Neural cell (in vitro differentiated cells): ENCODE measurements around the gene BBS1. TPM values are rescaled to one million over a fixed set of nuclear protein-coding genes. Genes with fewer than 3 reads are reported as not detected.

ENCODE experiments used
- H2AFZ ChIP-seq: fragments of 200-600, 300-800 bp; sonication (generic), shearing (Covaris generic); 2 replicates; pipeline ENCODE4 v1.6.0; 2014; ENCODE audit warnings: low read depth, mild to moderate bottlenecking, antibody characterized with exemption, low read length, moderate library complexity
- H3F3A ChIP-seq: fragments of 200-600 bp; shearing (Covaris generic); 2 replicates; pipeline ENCODE4 v1.6.1; 2016; ENCODE audit warnings: mild to moderate bottlenecking, moderate library complexity, mixed read lengths, antibody characterized with exemption, low read length; ENCODE audit not compliant: insufficient read depth, poor library complexity, severe bottlenecking
- H3K27ac ChIP-seq: fragments of 200-600, 300-800 bp; sonication (generic), shearing (Covaris generic); 2 replicates; pipeline ENCODE4 v1.5.1; 2014; ENCODE audit warnings: mild to moderate bottlenecking, low read length, moderate library complexity
- H3K27me3 ChIP-seq: fragments of 300-800, 200-600 bp; sonication (generic), shearing (Covaris generic); 2 replicates; pipeline ENCODE4 v1.6.0; 2014; ENCODE audit warnings: mild to moderate bottlenecking, low read depth, low read length, moderate library complexity; ENCODE audit not compliant: insufficient read depth
- H3K36me3 ChIP-seq: fragments of 300-800, 200-600 bp; sonication (generic), shearing (Covaris generic); 2 replicates; pipeline ENCODE4 v1.5.1; 2014; ENCODE audit warnings: mild to moderate bottlenecking, antibody characterized with exemption, low read length, moderate library complexity; ENCODE audit not compliant: insufficient read depth
- H3K4me2 ChIP-seq: fragments of 300-800, 200-600 bp; sonication (generic), shearing (Covaris generic); 2 replicates; pipeline ENCODE4 v1.6.0; 2014; ENCODE audit warnings: mild to moderate bottlenecking, low read length
- H3K4me3 ChIP-seq: fragments of 300-800, 200-600 bp; sonication (generic), shearing (Covaris generic); 2 replicates; pipeline ENCODE4 v1.5.1; 2014; ENCODE audit warnings: mild to moderate bottlenecking, low read length, moderate library complexity
- H3K79me2 ChIP-seq: fragments of 200-600 bp; shearing (Covaris generic); replicated peaks from 2 replicates; pipeline ENCODE4 v1.6.0; 2014; ENCODE audit warnings: mild to moderate bottlenecking, low read length, moderate library complexity; ENCODE audit not compliant: insufficient read depth
- H3K9ac ChIP-seq: fragments of 300-800, 200-600 bp; sonication (generic), shearing (Covaris generic); 2 replicates; pipeline ENCODE4 v1.6.1; 2016; ENCODE audit warnings: mild to moderate bottlenecking, low read length, mixed read lengths
- H3K9me2 ChIP-seq: fragments of 200-600 bp; shearing (Covaris generic); 2 replicates; pipeline ENCODE4 v1.6.1; 2016; ENCODE audit warnings: mild to moderate bottlenecking, low read length, mixed read lengths; ENCODE audit not compliant: insufficient read depth
- H3K9me3 ChIP-seq: fragments of 200-600, 300-800 bp; sonication (generic), shearing (Covaris generic); 2 replicates; pipeline ENCODE4 v1.6.1; 2016; ENCODE audit warnings: mild to moderate bottlenecking, mixed run types, low read length, moderate library complexity, mixed read lengths
- H4K20me1 ChIP-seq: fragments of 200-600 bp; shearing (Covaris generic); 2 replicates; pipeline ENCODE4 v1.6.1; 2016; ENCODE audit warnings: mild to moderate bottlenecking, mixed run types; ENCODE audit not compliant: insufficient read depth
- EP300 ChIP-seq: fragments of 450-650 bp; conservative IDR thresholded peaks from 2 replicates; pipeline ENCODE4 v1.6.1; 2014; ENCODE audit warnings: antibody characterized with exemption, mild to moderate bottlenecking, moderate library complexity; ENCODE audit not compliant: poor library complexity, severe bottlenecking
- EZH2 ChIP-seq: fragments of 200-600, 300-800 bp; shearing (Covaris generic), sonication (generic); IDR thresholded peaks from 2 replicates; pipeline ENCODE4 v1.6.1; 2014; ENCODE audit warnings: antibody characterized with exemption, low read length, borderline replicate concordance, mild to moderate bottlenecking; ENCODE audit not compliant: insufficient read depth, poor library complexity, severe bottlenecking
- MXI1 ChIP-seq: fragments of 450-650 bp; conservative IDR thresholded peaks from 2 replicates; pipeline ENCODE4 v1.6.1; 2014; ENCODE audit warnings: antibody characterized with exemption, mild to moderate bottlenecking; ENCODE audit not compliant: poor library complexity, severe bottlenecking
- POLR2AphosphoS5 ChIP-seq: IDR thresholded peaks from 2 replicates; pipeline ENCODE4 v1.6.1; 2012
- RAD21 ChIP-seq: fragments of 450-650 bp; conservative IDR thresholded peaks from 2 replicates; pipeline ENCODE4 v1.6.1; 2014; ENCODE audit warnings: antibody characterized with exemption, mild to moderate bottlenecking, moderate library complexity
- SMC3 ChIP-seq: fragments of 450-650 bp; conservative IDR thresholded peaks from 2 replicates; pipeline ENCODE4 v1.6.1; 2014; ENCODE audit warnings: antibody characterized with exemption, mild to moderate bottlenecking, moderate library complexity; ENCODE audit not compliant: poor library complexity
- TAF1 ChIP-seq: IDR thresholded peaks from 2 replicates; pipeline ENCODE4 v1.6.1; 2012; ENCODE audit warnings: low read depth
- polyA plus RNA-seq: library from polyadenylated mRNA; depleted of rRNA; stranded (reverse); fragments of >200 nt; gene quantifications from 2 replicates; pipeline ENCODE4 v1.2.3, GENCODE V29; 2014
- TF ChIP-seq, protein P1 (sequence below): fragments of 450-650 bp; IDR thresholded peaks from 2 replicates; pipeline ENCODE4 v1.5.1; 2014; ENCODE audit warnings: antibody characterized with exemption, mild to moderate bottlenecking, moderate library complexity; ENCODE audit not compliant: poor library complexity, severe bottlenecking
- TF ChIP-seq, protein P2 (sequence below): IDR thresholded peaks from 2 replicates; pipeline ENCODE4 v1.6.1; 2012; ENCODE audit warnings: borderline replicate concordance

BBS1 gene
- polyA plus RNA-seq, 1 donor from 2014 or later: 69.5 TPM

DNA sequence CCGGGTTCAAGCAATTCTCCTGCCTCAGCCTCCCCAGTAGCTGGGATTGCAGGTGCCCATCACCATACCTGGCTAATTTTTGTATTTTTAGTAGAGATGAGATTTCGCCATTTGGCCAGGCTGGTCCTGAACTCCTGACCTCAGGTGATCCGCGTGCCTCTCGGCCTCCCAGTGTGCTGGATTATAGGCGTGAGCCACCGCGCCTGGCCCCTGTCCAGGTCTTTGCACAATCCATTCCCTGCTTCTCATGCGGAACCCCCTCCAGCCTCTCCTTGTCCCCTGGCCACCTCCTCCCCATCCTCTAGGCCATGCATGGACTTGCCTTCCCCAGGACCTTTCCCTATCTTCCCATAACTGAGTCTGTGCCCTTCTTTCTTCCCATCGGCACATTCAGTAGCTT is 21.5 kb upstream of the BBS1 start:
- no peaks in the 10 kb centered on the region for H3K9me3 ChIP-seq
- H3K4me2 ChIP-seq: no peak overlapping the region
- no peaks in the 10 kb centered on the region for H3F3A ChIP-seq
- TF ChIP-seq SMC3 (no peak), TAF1 (no peak), RAD21 (no peak), EZH2 (no peak), EP300 (no peak), POLR2AphosphoS5 (no peak), MXI1 (no peak)
- TF ChIP-seq, protein P1, sequence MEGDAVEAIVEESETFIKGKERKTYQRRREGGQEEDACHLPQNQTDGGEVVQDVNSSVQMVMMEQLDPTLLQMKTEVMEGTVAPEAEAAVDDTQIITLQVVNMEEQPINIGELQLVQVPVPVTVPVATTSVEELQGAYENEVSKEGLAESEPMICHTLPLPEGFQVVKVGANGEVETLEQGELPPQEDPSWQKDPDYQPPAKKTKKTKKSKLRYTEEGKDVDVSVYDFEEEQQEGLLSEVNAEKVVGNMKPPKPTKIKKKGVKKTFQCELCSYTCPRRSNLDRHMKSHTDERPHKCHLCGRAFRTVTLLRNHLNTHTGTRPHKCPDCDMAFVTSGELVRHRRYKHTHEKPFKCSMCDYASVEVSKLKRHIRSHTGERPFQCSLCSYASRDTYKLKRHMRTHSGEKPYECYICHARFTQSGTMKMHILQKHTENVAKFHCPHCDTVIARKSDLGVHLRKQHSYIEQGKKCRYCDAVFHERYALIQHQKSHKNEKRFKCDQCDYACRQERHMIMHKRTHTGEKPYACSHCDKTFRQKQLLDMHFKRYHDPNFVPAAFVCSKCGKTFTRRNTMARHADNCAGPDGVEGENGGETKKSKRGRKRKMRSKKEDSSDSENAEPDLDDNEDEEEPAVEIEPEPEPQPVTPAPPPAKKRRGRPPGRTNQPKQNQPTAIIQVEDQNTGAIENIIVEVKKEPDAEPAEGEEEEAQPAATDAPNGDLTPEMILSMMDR: no peak
- H3K27me3 ChIP-seq: no peaks in the 10 kb centered on the region
- H3K9me2 ChIP-seq: no peaks in the 10 kb centered on the region
- H3K79me2 ChIP-seq: no peaks in the 10 kb centered on the region
- H3K9ac ChIP-seq: no peak overlapping the region
- H3K36me3 ChIP-seq: no peaks in the 10 kb centered on the region
- no peak overlapping the region for H3K4me3 ChIP-seq
- H4K20me1 ChIP-seq: no peaks in the 10 kb centered on the region
- no peak overlapping the region for H3K27ac ChIP-seq
- H2AFZ ChIP-seq: no peak overlapping the region

DNA sequence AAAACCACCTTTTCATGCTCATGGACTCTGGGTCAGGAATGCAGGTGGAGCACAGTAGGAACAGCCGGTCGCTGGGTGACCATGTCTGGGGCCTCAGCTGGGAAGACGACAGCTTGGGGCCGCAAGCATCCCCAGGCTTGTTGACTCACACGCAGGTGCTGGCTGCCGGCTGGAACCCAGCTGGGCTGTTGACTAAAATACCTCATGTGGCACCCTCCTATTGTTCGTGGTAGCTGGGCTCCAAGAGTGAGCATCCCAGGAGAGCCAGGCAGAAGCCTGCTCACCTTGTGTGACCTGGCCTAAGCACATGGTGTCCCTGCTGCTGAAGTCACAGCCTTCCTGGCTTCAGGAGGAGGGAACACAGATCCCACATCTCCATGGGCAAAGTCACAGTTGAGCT is 20.8 kb upstream of the BBS1 start:
- H3K9me2 ChIP-seq: no peaks in the 10 kb centered on the region
- no peaks in the 10 kb centered on the region for H4K20me1 ChIP-seq
- TF ChIP-seq EP300: no peak
- no peak for TF ChIP-seq POLR2AphosphoS5
- TF ChIP-seq, protein P1: no peak
- TF ChIP-seq, protein P2, sequence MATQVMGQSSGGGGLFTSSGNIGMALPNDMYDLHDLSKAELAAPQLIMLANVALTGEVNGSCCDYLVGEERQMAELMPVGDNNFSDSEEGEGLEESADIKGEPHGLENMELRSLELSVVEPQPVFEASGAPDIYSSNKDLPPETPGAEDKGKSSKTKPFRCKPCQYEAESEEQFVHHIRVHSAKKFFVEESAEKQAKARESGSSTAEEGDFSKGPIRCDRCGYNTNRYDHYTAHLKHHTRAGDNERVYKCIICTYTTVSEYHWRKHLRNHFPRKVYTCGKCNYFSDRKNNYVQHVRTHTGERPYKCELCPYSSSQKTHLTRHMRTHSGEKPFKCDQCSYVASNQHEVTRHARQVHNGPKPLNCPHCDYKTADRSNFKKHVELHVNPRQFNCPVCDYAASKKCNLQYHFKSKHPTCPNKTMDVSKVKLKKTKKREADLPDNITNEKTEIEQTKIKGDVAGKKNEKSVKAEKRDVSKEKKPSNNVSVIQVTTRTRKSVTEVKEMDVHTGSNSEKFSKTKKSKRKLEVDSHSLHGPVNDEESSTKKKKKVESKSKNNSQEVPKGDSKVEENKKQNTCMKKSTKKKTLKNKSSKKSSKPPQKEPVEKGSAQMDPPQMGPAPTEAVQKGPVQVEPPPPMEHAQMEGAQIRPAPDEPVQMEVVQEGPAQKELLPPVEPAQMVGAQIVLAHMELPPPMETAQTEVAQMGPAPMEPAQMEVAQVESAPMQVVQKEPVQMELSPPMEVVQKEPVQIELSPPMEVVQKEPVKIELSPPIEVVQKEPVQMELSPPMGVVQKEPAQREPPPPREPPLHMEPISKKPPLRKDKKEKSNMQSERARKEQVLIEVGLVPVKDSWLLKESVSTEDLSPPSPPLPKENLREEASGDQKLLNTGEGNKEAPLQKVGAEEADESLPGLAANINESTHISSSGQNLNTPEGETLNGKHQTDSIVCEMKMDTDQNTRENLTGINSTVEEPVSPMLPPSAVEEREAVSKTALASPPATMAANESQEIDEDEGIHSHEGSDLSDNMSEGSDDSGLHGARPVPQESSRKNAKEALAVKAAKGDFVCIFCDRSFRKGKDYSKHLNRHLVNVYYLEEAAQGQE: no peak
- no peak for TF ChIP-seq MXI1
- TF ChIP-seq EZH2: no peak
- no peak for TF ChIP-seq TAF1
- H3K4me2 ChIP-seq: no peak overlapping the region
- no peak overlapping the region for H3K27ac ChIP-seq
- H2AFZ ChIP-seq: no peak overlapping the region
- no peak overlapping the region for H3K4me3 ChIP-seq
- H3K9ac ChIP-seq: no peak overlapping the region
- H3K79me2 ChIP-seq: no peaks in the 10 kb centered on the region
- H3K27me3 ChIP-seq: no peaks in the 10 kb centered on the region
- H3K36me3 ChIP-seq: no peaks in the 10 kb centered on the region
- no peaks in the 10 kb centered on the region for H3K9me3 ChIP-seq
- H3F3A ChIP-seq: no peaks in the 10 kb centered on the region
